GM23338 (cell line): Measurements from ENCODE around the gene DACT2. TPM values are rescaled to one million over a fixed set of nuclear protein-coding genes. Genes with fewer than 3 reads are reported as not detected.

Experiments used
- ATAC-seq: fragments of 200-7000 bp; cut with Tn5 transposase; 3 replicates; pipeline ENCODE4 v1.9.1; 2020
- DNase-seq: peaks from one replicate; pipeline ENCODE4 v3.0.0-alpha.2; 2015; ENCODE audit warnings: low spot score
- H2AFZ ChIP-seq: fragments of 200-600 bp; sonication (generic); 2 replicates; pipeline ENCODE4 v1.8.0; 2016; ENCODE audit warnings: antibody characterized with exemption, mild to moderate bottlenecking, moderate library complexity
- H3F3A ChIP-seq: fragments of 200-600 bp; sonication (generic); replicated peaks from 2 replicates; pipeline ENCODE4 v1.8.0; 2017; ENCODE audit warnings: antibody characterized with exemption, mixed run types, low read depth
- H3K27ac ChIP-seq: fragments of 200-600 bp; sonication (generic); 2 replicates; pipeline ENCODE4 v1.6.1; 2016; ENCODE audit warnings: low read depth
- H3K27me3 ChIP-seq: fragments of 200-600 bp; sonication (generic); 2 replicates; pipeline ENCODE4 v1.8.0; 2016; ENCODE audit warnings: mild to moderate bottlenecking, mixed run types, moderate library complexity; ENCODE audit not compliant: insufficient read depth
- H3K36me3 ChIP-seq: fragments of 200-600 bp; sonication (generic); 2 replicates; pipeline ENCODE4 v1.8.0; 2016; ENCODE audit warnings: mild to moderate bottlenecking; ENCODE audit not compliant: insufficient read depth
- H3K4me1 ChIP-seq: fragments of 200-600 bp; sonication (generic); 2 replicates; pipeline ENCODE4 v1.8.0; 2016; ENCODE audit warnings: mild to moderate bottlenecking, moderate library complexity; ENCODE audit not compliant: insufficient read depth
- H3K4me2 ChIP-seq: fragments of 200-600 bp; sonication (generic); 2 replicates; pipeline ENCODE4 v1.7.1; 2017; ENCODE audit warnings: mixed run types
- H3K4me3 ChIP-seq: fragments of 200-600 bp; sonication (generic); 2 replicates; pipeline ENCODE4 v1.6.1; 2016; ENCODE audit warnings: mixed run types
- H3K79me2 ChIP-seq: fragments of 200-600 bp; sonication (generic); replicated peaks from 2 replicates; pipeline ENCODE4 v1.8.0; 2017; ENCODE audit warnings: mild to moderate bottlenecking; ENCODE audit not compliant: insufficient read depth
- H3K9me2 ChIP-seq: fragments of 200-600 bp; sonication (generic); 2 replicates; pipeline ENCODE4 v1.8.0; 2017; ENCODE audit not compliant: insufficient read depth
- H4K20me1 ChIP-seq: fragments of 200-600 bp; sonication (generic); replicated peaks from 2 replicates; pipeline ENCODE4 v1.8.0; 2017; ENCODE audit warnings: mild to moderate bottlenecking; ENCODE audit not compliant: insufficient read depth
- H3K27ac Mint-ChIP-seq: 2 replicates; pipeline ENCODE4 v1.8.0; 2020; ENCODE audit warnings: inconsistent platforms, mild to moderate bottlenecking, moderate library complexity, mixed read lengths
- H3K27me3 Mint-ChIP-seq: 3 replicates; pipeline ENCODE4 v1.8.0; 2022; ENCODE audit warnings: low read depth, mild to moderate bottlenecking, moderate library complexity, mixed read lengths, inconsistent platforms; ENCODE audit not compliant: insufficient read depth, poor library complexity
- H3K36me3 Mint-ChIP-seq: 3 replicates; pipeline ENCODE4 v1.8.0; 2021; ENCODE audit warnings: low read depth, mild to moderate bottlenecking, inconsistent platforms, moderate library complexity, mixed read lengths
- H3K4me1 Mint-ChIP-seq: 3 replicates; pipeline ENCODE4 v1.8.0; 2020; ENCODE audit warnings: mild to moderate bottlenecking, inconsistent platforms, mixed read lengths
- H3K4me3 Mint-ChIP-seq: 3 replicates; pipeline ENCODE4 v1.8.0; 2021; ENCODE audit warnings: moderate library complexity, mild to moderate bottlenecking, inconsistent platforms, mixed read lengths
- H3K9me3 Mint-ChIP-seq: 3 replicates; pipeline ENCODE4 v1.8.0; 2020; ENCODE audit warnings: moderate library complexity, mild to moderate bottlenecking, inconsistent platforms, mixed read lengths
- CREB1 ChIP-seq: fragments of 250-450 bp; sonication (Bioruptor Pico); IDR thresholded peaks from 2 replicates; pipeline ENCODE4 v1.5.0; 2020; ENCODE audit warnings: low read depth, mild to moderate bottlenecking, moderate library complexity
- CTCF ChIP-seq, 2 experiments: fragments of 200-600 bp in 1 of 2; sonication (generic) in 1 of 2; conservative IDR thresholded peaks; 2 replicates each; pipeline versions ENCODE4 v1.5.1 to v1.6.1; 2016 to 2017; ENCODE audit warnings: antibody characterized with exemption in 2 of 2, low read depth in 2 of 2, mild to moderate bottlenecking in 2 of 2, moderate library complexity in 1 of 2
- ETS1 ChIP-seq: IDR thresholded peaks from 2 replicates; pipeline ENCODE4 v1.6.1; 2016; ENCODE audit warnings: antibody characterized with exemption
- EZH2 ChIP-seq: fragments of 200-600 bp; sonication (generic); IDR thresholded peaks from one replicate; pipeline ENCODE4 v1.8.0; 2017; ENCODE audit warnings: antibody characterized with exemption, mild to moderate bottlenecking, low read depth; ENCODE audit not compliant: unreplicated experiment
- EZH2phosphoT487 ChIP-seq: fragments of 200-600 bp; sonication (generic); IDR thresholded peaks from one replicate; pipeline ENCODE4 v1.8.1; 2018; ENCODE audit warnings: antibody characterized with exemption; ENCODE audit not compliant: unreplicated experiment
- JUNB ChIP-seq: IDR thresholded peaks from one replicate; pipeline ENCODE4 v1.6.1; 2016; ENCODE audit warnings: antibody characterized with exemption; ENCODE audit not compliant: unreplicated experiment
- NANOG ChIP-seq: IDR thresholded peaks from 2 replicates; pipeline ENCODE4 v1.6.1; 2016; ENCODE audit warnings: antibody characterized with exemption, borderline replicate concordance
- REST ChIP-seq: IDR thresholded peaks from one replicate; pipeline ENCODE4 v1.6.1; 2018; ENCODE audit warnings: antibody characterized with exemption; ENCODE audit not compliant: unreplicated experiment
- STAT1 ChIP-seq: IDR thresholded peaks from one replicate; pipeline ENCODE4 v1.6.1; 2016; ENCODE audit warnings: antibody characterized with exemption; ENCODE audit not compliant: unreplicated experiment
- ZNF331 ChIP-seq: fragments of 250-450 bp; sonication (Bioruptor Pico); IDR thresholded peaks from 2 replicates; pipeline ENCODE4 v1.5.0; 2020; ENCODE audit warnings: low read depth, mild to moderate bottlenecking, moderate library complexity
- polyA plus RNA-seq: library from polyadenylated mRNA; unstranded; fragments of >200 nt; fragmentation: Nextera tagmentation; extraction: Ambion mirVana; gene quantifications from 2 replicates; pipeline ENCODE4 v1.2.1, GENCODE V29; 2016
- total RNA-seq: library from RNA; depleted of rRNA; stranded (reverse); fragments of >200 nt; shearing (Covaris generic); gene quantifications from 2 replicates; pipeline ENCODE4 v1.2.3, GENCODE V29; 2014

DACT2 gene
- total and polyA plus RNA-seq, 2 experiments from 2014 or later: 1.8 to 10.6 TPM

DNA sequence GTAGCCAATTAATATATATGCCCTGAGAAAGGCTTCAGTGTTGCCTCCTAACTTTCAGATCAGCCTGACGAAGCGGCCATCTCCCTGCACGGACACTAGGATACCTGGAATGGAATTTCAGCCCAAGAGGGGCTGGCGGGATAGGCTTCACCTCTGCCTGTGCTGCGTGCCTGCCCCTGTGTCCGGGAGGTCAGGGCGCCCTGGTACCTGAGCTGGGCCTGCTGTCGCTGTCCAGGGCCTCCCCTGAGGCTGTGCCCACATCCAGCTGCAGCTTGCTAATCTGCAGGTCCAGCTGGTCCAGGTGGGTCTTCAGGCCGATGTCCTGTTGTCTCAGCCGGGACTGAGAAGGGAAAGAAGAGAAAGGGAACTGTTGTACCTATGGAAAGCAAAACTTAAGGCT lies 8.6 kb downstream of the DACT2 start:
- Histone ChIP-seq H3K9me2 (no peaks in the 10 kb centered on the region), H3K4me1 (peaks cover 14% of the 10 kb centered on the region), H2AFZ (no peak overlapping the region), H3K36me3 (no peaks in the 10 kb centered on the region), H3K4me2 (no peak overlapping the region), H3K79me2 (no peaks in the 10 kb centered on the region; the same call in 1 of the 2 replicates), H3F3A (no peaks in the 10 kb centered on the region), H3K27ac (no peak overlapping the region), H3K4me3 (no peak overlapping the region), H4K20me1 (no peaks in the 10 kb centered on the region), H3K27me3 (no peaks in the 10 kb centered on the region)
- no peak for DNase-seq
- H3K27me3 Mint-ChIP-seq: peaks cover 16% of the 10 kb centered on the region
- H3K9me3 Mint-ChIP-seq: no peaks in the 10 kb centered on the region
- no peak overlapping the region for H3K4me3 Mint-ChIP-seq
- H3K36me3 Mint-ChIP-seq: no peaks in the 10 kb centered on the region; the same call in 2 of the 3 replicates
- no peak for TF ChIP-seq NANOG
- no peak for TF ChIP-seq ETS1
- TF ChIP-seq ZNF331 (CRISPR knock-in tag): no peak
- TF ChIP-seq CTCF (conservative IDR thresholded peaks at IDR 0.05; ENCODE audit: low read depth in 2 of 2): no peak
- no peak for TF ChIP-seq CREB1 (CRISPR knock-in tag)
- no peak for TF ChIP-seq REST
- peaks cover 30% of the 10 kb centered on the region for H3K4me1 Mint-ChIP-seq
- no peak overlapping the region for H3K27ac Mint-ChIP-seq
- no peak for ATAC-seq

DNA sequence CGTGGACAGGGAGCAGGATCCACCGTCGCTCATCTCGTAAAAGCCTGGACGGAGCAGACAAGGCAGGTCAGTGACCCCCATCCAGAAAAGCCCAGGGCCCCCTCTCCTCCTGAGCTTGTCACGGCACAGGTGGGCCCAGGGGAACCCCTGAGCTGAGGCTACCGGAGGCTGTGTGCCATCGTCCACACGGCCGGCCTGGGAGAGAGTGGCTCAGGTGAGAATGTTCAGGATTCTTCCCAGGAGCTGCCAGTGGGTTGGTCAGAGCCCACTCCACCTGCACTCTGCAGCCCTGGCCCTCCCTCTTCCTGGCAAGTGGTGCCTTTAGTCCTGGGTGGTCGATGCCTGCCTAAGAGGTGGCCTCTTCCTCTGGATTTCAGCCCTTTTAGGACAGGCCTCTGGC lies 9.2 kb downstream of the DACT2 start:
- no peaks in the 10 kb centered on the region for H3K27me3 ChIP-seq
- peaks cover 13% of the 10 kb centered on the region for H3K27me3 Mint-ChIP-seq
- no peak for DNase-seq
- H3K9me3 Mint-ChIP-seq: no peaks in the 10 kb centered on the region
- no peak overlapping the region for H3K4me3 Mint-ChIP-seq
- no peaks in the 10 kb centered on the region for H3K36me3 ChIP-seq
- H3K79me2 ChIP-seq: no peaks in the 10 kb centered on the region; the same call in 1 of the 2 replicates
- no peaks in the 10 kb centered on the region for H3F3A ChIP-seq
- H3K36me3 Mint-ChIP-seq: no peaks in the 10 kb centered on the region; the same call in 2 of the 3 replicates
- ATAC-seq: no peak
- no peak overlapping the region for H3K27ac Mint-ChIP-seq
- no peak overlapping the region for H3K27ac ChIP-seq
- peaks cover 29% of the 10 kb centered on the region for H3K4me1 Mint-ChIP-seq
- no peak overlapping the region for H2AFZ ChIP-seq
- no peak overlapping the region for H3K4me2 ChIP-seq
- no peaks in the 10 kb centered on the region for H3K9me2 ChIP-seq
- peaks cover 14% of the 10 kb centered on the region for H3K4me1 ChIP-seq
- TF ChIP-seq EZH2: no peak
- TF ChIP-seq STAT1: no peak
- TF ChIP-seq ZNF331 (CRISPR knock-in tag): no peak
- no peak for TF ChIP-seq JUNB
- TF ChIP-seq CTCF (conservative IDR thresholded peaks at IDR 0.05; ENCODE audit: low read depth in 2 of 2): no peak
- no peak for TF ChIP-seq EZH2phosphoT487
- H4K20me1 ChIP-seq: no peaks in the 10 kb centered on the region
- no peak overlapping the region for H3K4me3 ChIP-seq
